ENCODE measurements around the gene GRM3. TPM values are rescaled to one million over a fixed set of nuclear protein-coding genes. Genes with fewer than 3 reads are reported as not detected.

GRM3 gene
- total and polyA plus RNA-seq, 2 of the 13 experiments (the other 11 are each of a cell fraction or from before 2014, with no cell fraction given), result not detected

DNA sequence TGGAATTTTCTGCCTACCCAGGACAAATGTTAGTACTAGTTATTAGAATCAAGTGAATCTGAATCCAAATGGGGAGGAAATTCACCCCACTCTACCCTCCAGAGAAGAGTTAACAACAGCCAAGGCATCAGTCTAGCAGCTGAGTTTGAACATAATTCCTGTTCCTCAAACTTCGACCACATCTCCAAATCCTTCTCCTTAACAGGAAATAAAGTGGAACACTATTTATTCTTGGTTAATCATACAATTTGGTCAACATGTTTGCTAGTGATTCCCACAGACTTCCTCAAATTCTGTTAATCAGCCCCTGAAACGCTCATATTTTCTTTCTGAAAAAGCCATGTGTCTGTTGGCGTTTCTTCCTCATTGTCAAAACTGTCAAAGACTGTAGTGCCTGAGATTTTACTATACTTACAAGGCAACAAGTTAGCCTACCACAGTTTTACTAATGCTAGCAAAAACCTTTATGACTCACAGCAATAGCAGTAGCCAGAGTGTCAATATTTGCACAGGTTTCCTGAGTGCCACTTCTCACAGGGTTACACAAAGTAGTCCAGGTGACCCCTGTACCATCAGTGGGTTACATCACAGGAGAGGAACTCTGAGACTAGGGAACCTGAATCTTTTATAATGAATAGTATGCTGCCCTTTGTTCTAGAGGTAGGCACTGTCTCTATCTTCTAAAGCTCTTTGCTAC is 202.9 kb downstream of the GRM3 start (continued):
- TF ChIP-seq, protein P1, sequence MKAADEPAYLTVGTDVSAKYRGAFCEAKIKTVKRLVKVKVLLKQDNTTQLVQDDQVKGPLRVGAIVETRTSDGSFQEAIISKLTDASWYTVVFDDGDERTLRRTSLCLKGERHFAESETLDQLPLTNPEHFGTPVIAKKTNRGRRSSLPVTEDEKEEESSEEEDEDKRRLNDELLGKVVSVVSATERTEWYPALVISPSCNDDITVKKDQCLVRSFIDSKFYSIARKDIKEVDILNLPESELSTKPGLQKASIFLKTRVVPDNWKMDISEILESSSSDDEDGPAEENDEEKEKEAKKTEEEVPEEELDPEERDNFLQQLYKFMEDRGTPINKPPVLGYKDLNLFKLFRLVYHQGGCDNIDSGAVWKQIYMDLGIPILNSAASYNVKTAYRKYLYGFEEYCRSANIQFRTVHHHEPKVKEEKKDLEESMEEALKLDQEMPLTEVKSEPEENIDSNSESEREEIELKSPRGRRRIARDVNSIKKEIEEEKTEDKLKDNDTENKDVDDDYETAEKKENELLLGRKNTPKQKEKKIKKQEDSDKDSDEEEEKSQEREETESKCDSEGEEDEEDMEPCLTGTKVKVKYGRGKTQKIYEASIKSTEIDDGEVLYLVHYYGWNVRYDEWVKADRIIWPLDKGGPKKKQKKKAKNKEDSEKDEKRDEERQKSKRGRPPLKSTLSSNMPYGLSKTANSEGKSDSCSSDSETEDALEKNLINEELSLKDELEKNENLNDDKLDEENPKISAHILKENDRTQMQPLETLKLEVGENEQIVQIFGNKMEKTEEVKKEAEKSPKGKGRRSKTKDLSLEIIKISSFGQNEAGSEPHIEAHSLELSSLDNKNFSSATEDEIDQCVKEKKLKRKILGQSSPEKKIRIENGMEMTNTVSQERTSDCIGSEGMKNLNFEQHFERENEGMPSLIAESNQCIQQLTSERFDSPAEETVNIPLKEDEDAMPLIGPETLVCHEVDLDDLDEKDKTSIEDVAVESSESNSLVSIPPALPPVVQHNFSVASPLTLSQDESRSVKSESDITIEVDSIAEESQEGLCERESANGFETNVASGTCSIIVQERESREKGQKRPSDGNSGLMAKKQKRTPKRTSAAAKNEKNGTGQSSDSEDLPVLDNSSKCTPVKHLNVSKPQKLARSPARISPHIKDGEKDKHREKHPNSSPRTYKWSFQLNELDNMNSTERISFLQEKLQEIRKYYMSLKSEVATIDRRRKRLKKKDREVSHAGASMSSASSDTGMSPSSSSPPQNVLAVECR (CRISPR knock-in tag; IDR thresholded peaks at IDR 0.05; ENCODE audit: borderline replicate concordance), result peak; percentile 45; the same call in 1 of the 2 replicates
- peak; percentile 68; the same call in 1 of the 2 replicates for TF ChIP-seq SIX4 (CRISPR knock-in tag; IDR thresholded peaks at IDR 0.05)
- TF ChIP-seq STAT6 (CRISPR knock-in tag; IDR thresholded peaks at IDR 0.05; ENCODE audit: borderline replicate concordance), result peak; percentile 78; the same call in 1 of the 2 replicates
- peak; percentile 92 for TF ChIP-seq TBL1XR1 (IDR thresholded peaks at IDR 0.05; ENCODE audit: borderline replicate concordance, low read length, partially characterized antibody)
- no peak for TF ChIP-seq KMT2A (CRISPR knock-in tag; IDR thresholded peaks at IDR 0.05)
- peak; percentile 85 for TF ChIP-seq ARNTL (CRISPR knock-in tag; IDR thresholded peaks at IDR 0.05)
- TF ChIP-seq FOXJ3 (CRISPR knock-in tag; IDR thresholded peaks at IDR 0.05; ENCODE audit: borderline replicate concordance), result peak; percentile 45; the same call in 1 of the 2 replicates
- TF ChIP-seq NFE2 (CRISPR knock-in tag; IDR thresholded peaks at IDR 0.05), result no peak
- no peak for TF ChIP-seq KAT2B (IDR thresholded peaks at IDR 0.05; ENCODE audit: borderline replicate concordance, low read depth, low read length)
- peak; percentile 67; the same call in 1 of the 2 replicates for TF ChIP-seq ZNF317 (CRISPR knock-in tag; IDR thresholded peaks at IDR 0.05)
- TF ChIP-seq, protein P2, sequence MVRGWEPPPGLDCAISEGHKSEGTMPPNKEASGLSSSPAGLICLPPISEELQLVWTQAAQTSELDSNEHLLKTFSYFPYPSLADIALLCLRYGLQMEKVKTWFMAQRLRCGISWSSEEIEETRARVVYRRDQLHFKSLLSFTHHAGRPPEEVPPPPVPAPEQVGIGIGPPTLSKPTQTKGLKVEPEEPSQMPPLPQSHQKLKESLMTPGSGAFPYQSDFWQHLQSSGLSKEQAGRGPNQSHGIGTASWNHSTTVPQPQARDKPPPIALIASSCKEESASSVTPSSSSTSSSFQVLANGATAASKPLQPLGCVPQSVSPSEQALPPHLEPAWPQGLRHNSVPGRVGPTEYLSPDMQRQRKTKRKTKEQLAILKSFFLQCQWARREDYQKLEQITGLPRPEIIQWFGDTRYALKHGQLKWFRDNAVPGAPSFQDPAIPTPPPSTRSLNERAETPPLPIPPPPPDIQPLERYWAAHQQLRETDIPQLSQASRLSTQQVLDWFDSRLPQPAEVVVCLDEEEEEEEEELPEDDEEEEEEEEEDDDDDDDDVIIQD (CRISPR knock-in tag; IDR thresholded peaks at IDR 0.05; ENCODE audit: low read depth), result peak; percentile 94
- TF ChIP-seq MAFF (IDR thresholded peaks at IDR 0.05; ENCODE audit: low read depth, low read length), result peak; percentile 67
- TF ChIP-seq ATF3 (CRISPR knock-in tag; IDR thresholded peaks at IDR 0.05), result peak; percentile 91
- TF ChIP-seq, protein P3, sequence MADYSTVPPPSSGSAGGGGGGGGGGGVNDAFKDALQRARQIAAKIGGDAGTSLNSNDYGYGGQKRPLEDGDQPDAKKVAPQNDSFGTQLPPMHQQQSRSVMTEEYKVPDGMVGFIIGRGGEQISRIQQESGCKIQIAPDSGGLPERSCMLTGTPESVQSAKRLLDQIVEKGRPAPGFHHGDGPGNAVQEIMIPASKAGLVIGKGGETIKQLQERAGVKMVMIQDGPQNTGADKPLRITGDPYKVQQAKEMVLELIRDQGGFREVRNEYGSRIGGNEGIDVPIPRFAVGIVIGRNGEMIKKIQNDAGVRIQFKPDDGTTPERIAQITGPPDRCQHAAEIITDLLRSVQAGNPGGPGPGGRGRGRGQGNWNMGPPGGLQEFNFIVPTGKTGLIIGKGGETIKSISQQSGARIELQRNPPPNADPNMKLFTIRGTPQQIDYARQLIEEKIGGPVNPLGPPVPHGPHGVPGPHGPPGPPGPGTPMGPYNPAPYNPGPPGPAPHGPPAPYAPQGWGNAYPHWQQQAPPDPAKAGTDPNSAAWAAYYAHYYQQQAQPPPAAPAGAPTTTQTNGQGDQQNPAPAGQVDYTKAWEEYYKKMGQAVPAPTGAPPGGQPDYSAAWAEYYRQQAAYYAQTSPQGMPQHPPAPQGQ (CRISPR knock-in tag; IDR thresholded peaks at IDR 0.05; ENCODE audit: borderline replicate concordance), result no peak
- no peak for TF ChIP-seq ZNF564 (CRISPR knock-in tag; IDR thresholded peaks at IDR 0.05)
- TF ChIP-seq SOX5 (CRISPR knock-in tag; IDR thresholded peaks at IDR 0.05; ENCODE audit: borderline replicate concordance), result peak; percentile 94
- TF ChIP-seq EP300 (IDR thresholded peaks at IDR 0.05; ENCODE audit: low read depth in 2 of 2, low read length in 2 of 2), result peak; percentile 66 to 92; a peak in 2 of 4 replicates
- peak; percentile 72; the same call in 1 of the 2 replicates for TF ChIP-seq EP300 (CRISPR knock-in tag; IDR thresholded peaks at IDR 0.05; ENCODE audit: borderline replicate concordance)
- TF ChIP-seq ZNF879 (CRISPR knock-in tag; IDR thresholded peaks at IDR 0.05), result no peak

All from HepG2 (cell line).